ENCODE measurements around the gene ASXL1. TPM values are rescaled to one million over a fixed set of nuclear protein-coding genes. Genes with fewer than 3 reads are reported as not detected.
"Not testable (repeated sequence)": the region's sequence is repeated elsewhere in the genome, so short reads cannot be mapped to it uniquely, and the experiment has no call there.

ASXL1 gene
- total RNA-seq, 1 experiment from 2014 or later, result 49.7 TPM

- not testable (repeated sequence) for DNase-seq (ENCODE audit: low spot score)
These were observed 108.0 kb downstream of the ASXL1 start for GRCh38 chr20:32465901-32466675.

- no peak for DNase-seq (ENCODE audit: low spot score)
These were observed 108.8 kb downstream of the ASXL1 start for GRCh38 chr20:32466739-32467505.

GRCh38 chr20:32467506-32468312 is 109.6 kb downstream of the ASXL1 start:
- DNase-seq (ENCODE audit: low spot score), result no peak

DNA sequence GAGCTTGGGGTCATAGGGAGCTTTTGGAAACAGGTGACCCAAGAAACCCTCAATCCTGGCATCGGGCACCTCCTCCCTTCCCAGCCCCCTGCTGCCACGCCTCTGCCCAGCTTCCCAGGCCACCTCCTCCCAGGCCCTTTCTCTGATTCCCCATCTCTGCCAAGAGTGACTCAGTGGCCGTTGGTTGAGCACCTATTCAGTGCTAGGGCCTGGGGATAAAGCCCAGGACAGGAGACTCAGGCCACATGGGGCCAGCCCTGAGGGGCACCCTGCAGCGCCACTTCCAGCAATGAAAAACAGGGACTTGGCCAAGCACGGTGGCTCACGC is 110.1 kb downstream of the ASXL1 start:
- DNase-seq (ENCODE audit: low spot score), result no peak

GRCh38 chr20:32468860-32469259 is 110.7 kb downstream of the ASXL1 start:
- no peak for DNase-seq (ENCODE audit: low spot score)

- peak; percentile 46 for DNase-seq (ENCODE audit: low spot score)
These were observed 112.1 kb downstream of the ASXL1 start for GRCh38 chr20:32470025-32470861.

- no peak for DNase-seq (ENCODE audit: low spot score)
These were observed 112.8 kb downstream of the ASXL1 start for GRCh38 chr20:32470940-32471339.

DNA sequence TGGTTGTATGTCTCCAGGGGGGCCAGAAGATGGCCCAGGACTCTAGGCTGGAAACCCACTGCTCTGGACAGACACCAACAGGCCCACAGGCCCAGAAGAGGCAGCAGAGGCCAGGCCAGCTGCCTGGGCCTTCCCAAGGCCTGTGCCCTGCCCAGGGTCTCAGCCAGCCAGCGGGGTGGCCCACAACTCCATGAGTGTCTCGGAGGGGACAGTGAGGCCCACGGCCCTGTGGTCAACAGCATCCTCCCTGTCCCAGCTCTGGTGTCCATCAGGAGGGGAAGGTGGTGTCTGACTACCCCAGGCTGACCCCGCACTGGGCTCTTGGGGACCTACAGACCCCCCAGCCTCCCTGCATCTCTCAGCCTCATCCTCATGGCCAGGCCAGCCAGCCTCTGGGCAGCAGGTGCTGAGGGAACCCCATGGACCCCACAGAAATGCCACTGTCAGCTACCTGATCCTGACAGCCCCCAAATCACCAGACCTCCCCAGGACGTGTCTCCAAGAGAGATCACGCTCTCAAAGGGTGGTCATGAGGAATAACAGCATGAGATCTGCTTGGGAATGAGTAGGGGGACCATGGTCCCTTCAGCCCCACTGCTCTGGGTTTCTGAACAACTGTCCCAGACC is 114.6 kb downstream of the ASXL1 start:
- no peak for DNase-seq (ENCODE audit: low spot score)

- DNase-seq (ENCODE audit: low spot score), result no peak
These were observed 115.3 kb downstream of the ASXL1 start for GRCh38 chr20:32473231-32474008.

DNA sequence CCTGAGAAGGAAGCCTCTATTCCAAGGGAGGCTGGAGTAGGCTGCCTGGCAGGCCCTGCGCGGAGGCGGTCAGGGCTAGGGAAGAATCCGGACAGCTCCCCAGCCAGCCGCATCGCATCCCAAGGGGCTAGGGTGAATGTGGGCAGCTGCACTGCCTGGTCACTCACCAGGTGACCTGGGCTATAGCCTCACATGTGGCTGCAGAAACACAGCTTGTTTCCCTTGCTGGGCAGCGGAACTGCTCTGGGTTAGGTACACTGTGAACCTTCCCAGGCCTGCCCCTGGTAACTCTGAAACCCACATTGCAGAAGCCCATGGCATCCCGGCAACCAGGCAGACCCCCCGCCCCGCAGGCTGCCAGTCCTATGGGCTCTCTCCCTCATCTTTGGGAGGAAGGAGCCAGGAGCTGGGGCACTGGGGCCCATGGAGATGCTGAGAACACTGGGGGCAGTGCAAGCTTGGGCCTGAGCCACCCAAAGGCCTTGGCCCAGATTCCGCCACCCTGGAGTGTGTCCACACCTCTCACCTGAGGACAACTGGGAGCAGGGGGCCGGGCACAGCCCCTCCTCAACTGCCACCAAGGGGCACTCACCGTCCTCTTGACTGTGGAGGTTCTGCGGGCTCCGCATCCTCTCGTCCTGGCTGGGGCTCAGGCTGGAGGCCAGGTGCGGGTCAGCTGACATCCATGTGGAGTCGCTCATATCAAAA is 116.0 kb downstream of the ASXL1 start:
- DNase-seq (ENCODE audit: low spot score), result no peak

DNA sequence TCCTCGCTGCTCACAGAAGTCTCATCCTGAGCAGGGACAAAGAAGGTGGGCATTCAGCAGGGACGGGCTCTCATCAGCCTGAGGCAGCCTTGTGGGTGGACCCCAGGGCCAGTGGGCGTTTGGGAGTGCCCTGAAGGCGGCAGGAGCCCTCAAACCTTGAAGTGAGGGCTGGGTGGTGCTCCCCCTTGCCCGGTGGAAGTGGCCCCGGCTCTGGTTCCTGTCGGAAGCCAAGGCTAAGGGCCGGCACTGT is 116.5 kb downstream of the ASXL1 start:
- no peak for DNase-seq (ENCODE audit: low spot score)

DNA sequence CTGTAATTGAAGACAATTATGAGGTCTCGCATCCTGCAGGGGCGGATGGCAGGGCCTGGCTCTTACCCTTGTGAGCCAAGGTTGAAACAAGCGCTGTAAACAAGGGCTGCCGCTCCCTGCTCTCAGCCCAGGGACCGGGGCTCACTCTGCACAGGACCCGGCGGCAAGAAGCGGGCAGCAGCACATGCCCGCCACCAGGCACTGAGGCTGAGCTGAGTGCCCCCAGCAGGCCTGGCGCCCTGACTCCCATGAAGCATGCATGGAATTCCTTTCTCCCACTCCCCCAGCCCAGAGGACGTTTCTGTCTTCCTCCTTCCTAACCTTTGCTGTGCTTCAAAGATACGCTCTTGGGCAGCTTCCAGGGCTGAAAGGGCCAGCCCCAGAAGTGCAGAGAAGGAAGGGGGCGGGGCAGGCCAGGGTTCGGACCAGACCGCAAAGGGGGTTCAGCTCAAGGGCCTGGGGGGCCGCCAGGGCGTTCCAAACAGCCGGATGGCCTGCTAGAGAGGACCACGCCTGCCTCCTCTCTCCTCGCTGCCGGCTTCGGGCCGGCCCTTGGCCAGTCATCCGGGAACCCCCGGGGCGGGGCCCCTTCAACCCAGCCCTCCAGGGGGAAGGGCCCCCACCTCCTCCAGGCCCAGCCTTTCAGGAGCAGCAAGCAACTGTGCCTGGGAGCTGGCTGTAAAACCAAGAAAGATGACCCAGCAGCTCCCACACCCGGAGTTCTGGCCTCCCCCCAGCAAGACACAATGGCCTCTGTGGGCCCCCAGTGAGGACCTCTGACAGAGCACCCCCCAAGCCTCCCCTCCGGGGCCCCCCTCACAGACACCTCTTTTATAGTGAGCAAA is 117.1 kb downstream of the ASXL1 start:
- DNase-seq (ENCODE audit: low spot score), result peak; percentile 97

DNA sequence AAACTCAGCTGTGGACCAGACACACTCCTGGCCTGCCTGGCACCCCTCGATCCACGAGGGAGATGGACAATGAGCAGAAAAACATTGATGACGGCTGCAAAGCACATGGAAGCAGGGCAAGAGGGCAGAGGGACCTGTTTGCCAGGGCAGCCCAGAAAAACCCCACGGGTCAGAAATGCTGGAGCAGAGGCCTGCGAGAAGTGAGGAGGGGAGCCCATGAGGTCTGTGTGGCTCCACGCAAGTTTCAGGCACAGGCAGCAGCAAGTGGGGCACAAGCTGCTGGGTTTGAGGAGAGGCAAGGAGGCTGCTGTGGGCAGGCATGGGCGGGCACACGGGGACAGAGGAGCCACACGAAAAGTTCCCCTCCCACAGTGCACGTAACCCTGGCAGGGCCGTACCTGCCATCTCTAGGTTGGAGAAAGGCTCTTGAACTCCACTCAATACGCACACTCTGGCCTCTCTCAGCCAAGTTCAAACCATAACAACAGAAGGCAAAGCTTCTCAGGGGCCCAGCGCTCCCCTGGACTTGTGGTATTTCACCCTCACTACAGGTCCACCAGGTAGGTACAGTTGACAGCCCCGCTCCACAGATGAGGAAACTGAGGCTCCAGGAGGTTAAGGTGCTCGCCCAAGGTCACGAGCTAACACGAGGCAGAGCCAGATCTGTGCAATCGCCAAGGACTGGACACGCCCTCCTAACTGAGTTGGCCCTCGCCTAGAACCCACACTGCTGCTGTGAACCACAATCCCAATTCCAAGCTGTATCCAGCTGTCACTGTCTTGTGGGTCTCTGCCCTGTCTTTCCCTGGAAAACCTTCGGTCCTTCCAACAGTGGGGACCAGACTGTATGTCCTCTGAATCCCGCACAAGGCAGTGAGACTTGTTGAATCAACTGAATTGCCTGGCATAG is 118.8 kb downstream of the ASXL1 start:
- no peak for DNase-seq (ENCODE audit: low spot score)

DNA sequence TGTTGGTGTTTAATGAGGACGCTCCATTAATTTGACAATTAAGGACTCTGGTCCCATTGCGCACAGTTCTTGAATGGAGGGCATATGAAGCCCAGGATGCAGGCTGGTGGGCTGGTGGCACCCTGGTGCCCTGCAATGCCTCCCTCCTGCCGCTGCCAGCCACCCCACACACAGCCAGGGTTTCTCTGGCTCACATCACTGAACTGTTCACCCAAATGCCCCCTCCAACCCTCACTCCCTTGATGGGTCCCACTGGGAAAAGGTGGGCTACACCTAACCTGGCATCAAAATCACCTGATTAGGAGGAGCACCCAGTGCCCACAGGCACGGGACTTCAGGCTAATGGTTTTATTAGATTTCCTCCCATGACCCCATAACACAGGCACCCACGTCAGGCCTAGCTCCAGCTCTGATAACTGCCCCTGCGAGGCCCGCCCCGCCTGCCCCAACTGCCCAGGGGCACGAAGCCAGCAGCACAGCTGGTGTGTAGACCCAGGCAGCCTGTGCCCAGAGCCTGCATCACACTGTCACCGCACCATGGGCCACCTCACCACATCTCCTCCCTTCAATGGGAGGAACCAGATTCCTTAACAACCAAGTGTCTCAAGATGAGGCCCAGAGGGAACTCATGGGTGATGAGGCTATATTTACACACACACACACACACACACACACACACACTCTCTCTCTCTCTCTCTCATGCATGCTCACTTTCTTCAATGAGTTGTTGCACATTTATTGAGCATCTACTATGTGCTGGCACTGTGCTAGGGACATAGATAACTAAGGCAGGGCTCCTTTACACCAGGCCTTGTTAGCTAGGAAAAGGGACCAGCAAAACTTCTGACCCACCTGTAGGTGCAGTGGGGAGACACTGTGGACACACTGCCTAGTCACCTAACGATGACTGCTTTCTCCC is 119.7 kb downstream of the ASXL1 start:
- no peak for DNase-seq (ENCODE audit: low spot score)

DNA sequence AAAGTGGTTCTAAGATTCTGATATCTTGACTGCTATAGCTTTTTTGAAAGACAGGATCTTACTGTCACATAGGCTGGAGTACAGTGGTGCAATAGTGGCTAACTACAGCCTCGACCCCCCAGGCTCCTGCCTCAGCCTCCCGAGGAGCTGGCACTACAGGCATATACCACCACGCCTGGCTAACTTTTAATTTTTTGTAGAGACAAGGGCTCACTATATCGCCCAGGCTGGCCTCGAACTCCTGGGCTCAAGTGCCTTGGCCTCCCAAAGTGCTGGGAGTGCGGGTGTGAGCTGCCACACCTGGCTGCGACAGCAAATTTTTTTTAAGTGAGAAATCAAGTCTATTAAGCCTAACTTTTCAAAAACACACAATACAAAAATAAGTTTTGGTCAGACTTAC is 120.4 kb downstream of the ASXL1 start:
- DNase-seq (ENCODE audit: low spot score), result no peak

DNA sequence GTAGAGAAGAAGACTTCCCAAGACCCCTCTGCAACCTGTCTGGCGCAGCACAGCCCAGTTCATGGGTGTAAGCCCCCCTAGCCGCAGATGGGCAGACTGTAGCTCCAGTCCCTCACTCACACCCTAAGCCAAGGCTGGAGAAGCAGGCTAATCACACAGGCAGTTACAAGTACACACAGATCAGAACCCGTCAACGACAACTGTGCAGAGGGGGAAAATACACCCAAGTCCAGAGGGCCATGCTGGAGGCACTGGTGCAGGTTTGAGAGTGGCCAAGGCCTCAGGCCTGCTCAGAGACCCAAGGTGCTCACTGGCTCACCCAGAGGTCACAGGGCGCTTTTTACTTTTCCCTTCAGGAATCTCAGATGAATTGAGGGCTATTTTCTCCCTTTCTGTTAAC is 120.9 kb downstream of the ASXL1 start:
- no peak for DNase-seq (ENCODE audit: low spot score)

GRCh38 chr20:32479697-32480171 is 121.6 kb downstream of the ASXL1 start:
- DNase-seq (ENCODE audit: low spot score), result no peak
